K562 (cell line): ENCODE results near the gene CTSD. TPM values are rescaled to one million over a fixed set of nuclear protein-coding genes. Genes with fewer than 3 reads are reported as not detected.

ENCODE experiments used
- ATAC-seq: fragments of 200-7000 bp; cut with Tn5 transposase; 3 replicates; pipeline ENCODE4 v1.9.1; 2020; ENCODE audit warnings: moderate library complexity
- BruUV-seq: library from RNA; stranded (reverse); fragments of 400-500 nt; replicated peaks from 2 replicates; lab custom pipeline; 2021; lab: Mats Ljungman, UMichigan
- CTCF ChIA-PET: fragments of 300-600 bp; formaldehyde crosslinking; extraction: SDS; loops from one replicate; lab custom pipeline; 2021; ENCODE audit warnings: low intra/inter-chr PET ratio; lab: Yijun Ruan, JAX
- POLR2A ChIA-PET: fragments of 300-600, 350-650 bp; sonication (Branson Sonifier 250); formaldehyde crosslinking; extraction: SDS; loops from one replicate; lab custom pipeline; 2021; ENCODE audit warnings: antibody characterized with exemption, inconsistent platforms; lab: Yijun Ruan, JAX
- DNase-seq, 4 experiments: peaks; one replicate each; pipeline versions ENCODE4 v3.0.0 to v3.0.0-alpha.2; 2011 to 2018; ENCODE audit warnings: low spot score in 3 of 4, mixed read lengths in 3 of 4; ENCODE audit errors: extremely low read depth in 1 of 4
- FAIRE-seq: peaks from 2 replicates; lab custom pipeline; 2011; peaks lifted over from hg19 to GRCh38; lab: Jason Lieb, UNC
- H2AFZ ChIP-seq: 2 replicates; pipeline ENCODE4 v1.6.0; 2011; ENCODE audit warnings: low read depth, low read length, control low read depth, inconsistent platforms
- H3K27ac ChIP-seq: fragments of 200-600 bp; 3 replicates; pipeline ENCODE4 v1.8.0; 2011; ENCODE audit warnings: low read depth, mild to moderate bottlenecking, control low read depth, inconsistent platforms, low read length, moderate library complexity, mixed read lengths; ENCODE audit errors: extremely low read depth
- H3K27me3 ChIP-seq, 2 experiments: fragments of 300-600 bp in 1 of 2; 2 replicates in 1 of 2; 3 replicates in 1 of 2; pipeline versions ENCODE4 v1.6.0 to v1.8.0; 2011; ENCODE audit warnings: inconsistent platforms in 2 of 2, low read length in 2 of 2, mild to moderate bottlenecking in 1 of 2, mixed read lengths in 1 of 2, moderate library complexity in 1 of 2; ENCODE audit not compliant: control insufficient read depth in 2 of 2, insufficient read depth in 2 of 2
- H3K36me3 ChIP-seq: fragments of 300-600 bp; 3 replicates; pipeline ENCODE4 v1.8.0; 2011; ENCODE audit warnings: mild to moderate bottlenecking, low read length, inconsistent platforms; ENCODE audit not compliant: control insufficient read depth, insufficient read depth
- H3K4me1 ChIP-seq, 2 experiments: fragments of 200-600 bp in 1 of 2; replicated peaks in 1 of 2; 2 replicates in 1 of 2; 3 replicates in 1 of 2; pipeline versions ENCODE4 v1.5.1 to v1.8.0; 2011; ENCODE audit warnings: inconsistent platforms in 2 of 2, low read length in 2 of 2, mild to moderate bottlenecking in 1 of 2, mixed read lengths in 1 of 2, moderate library complexity in 1 of 2; ENCODE audit not compliant: control insufficient read depth in 2 of 2, insufficient read depth in 2 of 2
- H3K4me2 ChIP-seq: 2 replicates; pipeline ENCODE4 v1.6.1; 2011; ENCODE audit warnings: low read length, control low read depth, inconsistent platforms, mixed read lengths; ENCODE audit not compliant: insufficient read depth
- H3K4me3 ChIP-seq: fragments of 200-600 bp; sonication (generic), shearing (Covaris generic); 2 replicates; pipeline ENCODE4 v1.5.1; 2016; ENCODE audit warnings: control low read depth, inconsistent platforms
- H3K79me2 ChIP-seq: fragments of 200-600 bp; 3 replicates; pipeline ENCODE4 v1.8.0; 2011; ENCODE audit warnings: low read length, inconsistent platforms; ENCODE audit not compliant: control insufficient read depth, insufficient read depth
- H3K9ac ChIP-seq, 2 experiments: 2 replicates each; pipeline versions ENCODE4 v1.6.0 to v1.6.1; 2011; ENCODE audit warnings: low read depth in 2 of 2, low read length in 2 of 2, control low read depth in 1 of 2, inconsistent platforms in 1 of 2, mild to moderate bottlenecking in 1 of 2, mixed read lengths in 1 of 2; ENCODE audit not compliant: insufficient read depth in 1 of 2
- H3K9me1 ChIP-seq: one replicate; pipeline ENCODE4 v1.6.0; 2011; ENCODE audit warnings: inconsistent platforms, mild to moderate bottlenecking, low read length, moderate library complexity; ENCODE audit not compliant: control insufficient read depth, insufficient read depth
- H3K9me3 ChIP-seq: replicated peaks from 2 replicates; pipeline ENCODE4 v1.5.1; 2011; ENCODE audit warnings: low read depth, low read length, inconsistent platforms; ENCODE audit not compliant: control insufficient read depth, insufficient read depth
- H4K20me1 ChIP-seq: replicated peaks from 2 replicates; pipeline ENCODE4 v1.6.1; 2011; ENCODE audit warnings: low read length, inconsistent platforms, mixed read lengths; ENCODE audit not compliant: control insufficient read depth, insufficient read depth
- CCNT2 ChIP-seq: IDR thresholded peaks from 2 replicates; pipeline ENCODE4 v1.6.1; 2011; ENCODE audit warnings: borderline replicate concordance, low read depth, mild to moderate bottlenecking, moderate library complexity, mixed read lengths, low read length; ENCODE audit not compliant: insufficient read length; ENCODE audit errors: extremely low read depth
- CHCHD3 ChIP-seq: fragments of 250-450 bp; sonication (Bioruptor Pico); IDR thresholded peaks from 2 replicates; pipeline ENCODE4 v2.1.2; 2022; ENCODE audit warnings: mild to moderate bottlenecking
- CSDE1 ChIP-seq, 2 experiments: fragments of 450-650 bp; IDR thresholded peaks; 2 replicates each; pipeline ENCODE4 v1.6.1; 2016; ENCODE audit warnings: mild to moderate bottlenecking in 1 of 2
- FOXA3 ChIP-seq, 2 experiments: fragments of 450-650 bp in 1 of 2; sonication (generic) in 1 of 2; formaldehyde crosslinking; IDR thresholded peaks in 1 of 2; conservative IDR thresholded peaks in 1 of 2; 2 replicates each; pipeline versions ENCODE4 v1.4.0 to v1.8.0; 2020 to 2022; ENCODE audit warnings: mild to moderate bottlenecking in 2 of 2, missing genetic modification reagents in 1 of 2
- GABPB2 ChIP-seq: fragments of 250-450 bp; sonication (Bioruptor Pico); conservative IDR thresholded peaks from 2 replicates; pipeline ENCODE4 v1.5.1; 2021; ENCODE audit warnings: mild to moderate bottlenecking
- HMG20A ChIP-seq: fragments of 450-650 bp; formaldehyde crosslinking; conservative IDR thresholded peaks from 2 replicates; pipeline ENCODE4 v1.4.0; 2020; ENCODE audit warnings: mild to moderate bottlenecking, mixed read lengths
- KDM5B ChIP-seq: fragments of 200-600 bp; sonication (generic); IDR thresholded peaks from 2 replicates; pipeline ENCODE4 v1.6.1; 2012; ENCODE audit warnings: low read depth, mild to moderate bottlenecking, moderate library complexity, low read length, control low read depth, inconsistent platforms; ENCODE audit not compliant: insufficient replicate concordance
- MAFK ChIP-seq: IDR thresholded peaks from 2 replicates; pipeline ENCODE4 v1.6.1; 2011; ENCODE audit warnings: low read length, improper control_type of control experiment
- NCOA6 ChIP-seq: fragments of 450-650 bp; IDR thresholded peaks from 2 replicates; pipeline ENCODE4 v1.6.1; 2017; ENCODE audit warnings: mild to moderate bottlenecking
- NELFE ChIP-seq: IDR thresholded peaks from 2 replicates; pipeline ENCODE4 v1.6.1; 2011; ENCODE audit warnings: mild to moderate bottlenecking; ENCODE audit not compliant: insufficient read depth, insufficient read length
- PTRF ChIP-seq: fragments of 450-650 bp; IDR thresholded peaks from 2 replicates; pipeline ENCODE4 v1.6.1; 2016; ENCODE audit warnings: mild to moderate bottlenecking, missing genetic modification characterization, missing compliant biosample characterization
- THRB ChIP-seq: fragments of 450-650 bp; formaldehyde crosslinking; conservative IDR thresholded peaks from 2 replicates; pipeline ENCODE4 v1.4.0; 2022; ENCODE audit warnings: mild to moderate bottlenecking, missing genetic modification characterization
- ZNF318 ChIP-seq, 2 experiments: fragments of 450-650 bp; IDR thresholded peaks; 2 replicates each; pipeline ENCODE4 v1.6.1; 2016; ENCODE audit warnings: mild to moderate bottlenecking in 2 of 2, borderline replicate concordance in 1 of 2, low read depth in 1 of 2, moderate library complexity in 1 of 2
- WGBS: fragments of 100-300 bp; shearing (Covaris generic); methylation state at CpG from one replicate; pipeline ENCODE4 v1.1.6; 2016; ENCODE audit warnings: low coverage, mixed read lengths; ENCODE audit not compliant: insufficient coverage; ENCODE audit errors: missing lambda C conversion rate; 5-methylcytosine and 5-hydroxymethylcytosine counted together
- in situ Hi-C: fragments of 300-500 bp; cut with MboI; formaldehyde crosslinking; loops from 4 replicates; pipeline ENCODE4 v1.15.0; 2018; ENCODE audit warnings: inconsistent platforms, mixed read lengths
- intact Hi-C: fragments of 100-400 bp; cut with micrococcal nuclease; formaldehyde crosslinking; loops from 2 replicates; pipeline ENCODE4 v1.14.2; 2022
- polyA plus RNA-seq, 8 experiments: library from polyadenylated mRNA; depleted of rRNA in 4 of 8; stranded (reverse) in 5 of 8; unstranded in 3 of 8; fragments of >200 nt; fragmentation: Nextera tagmentation in 2 of 8; fragmentation: Illumina TruSeq in 1 of 8; extraction: Ambion mirVana in 2 of 8; extraction: Trizol in 1 of 8; gene quantifications; 2 replicates each; pipeline versions ENCODE4 v1.2.1 to v1.2.3, GENCODE V29; 2011 to 2014; ENCODE audit warnings: inconsistent platforms in 1 of 8, missing spikeins in 1 of 8
- total RNA-seq, 7 experiments: library from RNA; depleted of rRNA in 6 of 7; stranded (reverse); fragments of >200 nt in 6 of 7; fragmentation: Illumina TruSeq in 2 of 7; extraction: Trizol in 2 of 7; gene quantifications; 2 replicates each; pipeline versions ENCODE4 v1.2.1 to v1.2.3, GENCODE V29; 2011 to 2021; ENCODE audit warnings: low replicate concordance in 1 of 7

The CTSD gene
- total and polyA plus RNA-seq, 9 of the 15 experiments (the other 6 are each of a cell fraction or from before 2014, with no cell fraction given) = 1.0 to 112 (median 40.9) TPM

GRCh38 chr11:1732418-1733008 lies 31.2 kb downstream of the CTSD start:
- no TSS peak for BruUV-seq
- peaks cover 8% of the 10 kb centered on the region; the same call in 1 of the 2 replicates for H3K9me3 ChIP-seq
- H3K36me3 ChIP-seq = no peaks in the 10 kb centered on the region
- no peak overlapping the region for H3K9ac ChIP-seq
- H3K4me3 ChIP-seq = no peak overlapping the region
- intact Hi-C loops (no loop called here), in situ Hi-C loops (no loop called here)
- H4K20me1 ChIP-seq = no peaks in the 10 kb centered on the region
- no peak overlapping the region for H3K27ac ChIP-seq
- CTCF ChIA-PET = no interaction called here
- no peaks in the 10 kb centered on the region; a peak in 2 of 5 replicates for H3K4me1 ChIP-seq
- peaks cover 11 to 59% of the 10 kb centered on the region in 2 experiments for H3K27me3 ChIP-seq
- no peak overlapping the region for H3K4me2 ChIP-seq
- no peak overlapping the region for H2AFZ ChIP-seq
- no peaks in the 10 kb centered on the region for H3K9me1 ChIP-seq
- H3K79me2 ChIP-seq = no peaks in the 10 kb centered on the region
- WGBS = under 1% methylated on average over 12 of the region's 13 CpGs
- ATAC-seq (no peak), DNase-seq (no peak), FAIRE-seq (no peak)
- POLR2A ChIA-PET = interaction anchor here (1.1 to 1.5 kb wide), 3 partner anchors 12 to 25 kb away, joined by 3 to 5 read pairs (median 4); no protein-coding TSS in a partner anchor
- TF ChIP-seq FOXA3 (CRISPR knock-in tag; conservative IDR thresholded peaks at IDR 0.05 in 1 of 2, IDR thresholded peaks at IDR 0.05 in 1 of 2) = no peak
- TF ChIP-seq KDM5B = no peak
- no peak for TF ChIP-seq MAFK
- no peak for TF ChIP-seq ZNF318 (IDR thresholded peaks at IDR 0.05; ENCODE audit: borderline replicate concordance in 1 of 2, low read depth in 1 of 2)
- no peak for TF ChIP-seq CHCHD3
- no peak for TF ChIP-seq CSDE1 (IDR thresholded peaks at IDR 0.05)
- TF ChIP-seq HMG20A = no peak
- TF ChIP-seq GABPB2 (CRISPR knock-in tag) = no peak
- no peak for TF ChIP-seq NCOA6
- no peak for TF ChIP-seq NELFE
- TF ChIP-seq THRB (CRISPR knock-in tag) = no peak
- no peak for TF ChIP-seq PTRF (tag)
- TF ChIP-seq CCNT2 = no peak
